Suppressor macrophage (primary cell): ENCODE results near the gene GALNTL6.
"Not testable (repeated sequence)": the region's sequence is repeated elsewhere in the genome, so short reads cannot be mapped to it uniquely, and the experiment has no call there.

Experiments used
- DNase-seq, 4 experiments: peaks; one replicate each; pipeline ENCODE4 v3.0.0-alpha.2; 2020 to 2022

The GALNTL6 gene

DNA sequence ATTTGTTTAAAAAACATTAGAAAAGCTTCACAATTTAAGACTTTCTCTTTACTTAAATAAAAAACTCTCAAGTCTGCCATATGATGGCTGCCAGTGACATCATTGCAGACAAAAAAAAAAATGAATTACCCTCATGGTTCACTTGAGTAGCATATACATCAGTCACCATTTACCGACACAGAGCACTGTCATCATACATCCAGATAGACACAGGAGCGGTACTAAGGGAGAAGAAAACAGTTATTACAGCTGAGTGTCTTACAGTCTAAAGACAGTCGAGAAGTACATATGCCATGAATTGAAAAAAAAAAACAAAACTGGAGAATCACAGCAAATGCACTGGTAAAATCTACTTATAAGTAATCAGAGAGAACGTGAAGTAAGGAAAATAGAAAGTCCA lies 949.7 kb downstream of the GALNTL6 start:
- no peak for DNase-seq

GRCh38 chr4:172770787-172771186 lies 957.6 kb downstream of the GALNTL6 start:
- no peak for DNase-seq

DNA sequence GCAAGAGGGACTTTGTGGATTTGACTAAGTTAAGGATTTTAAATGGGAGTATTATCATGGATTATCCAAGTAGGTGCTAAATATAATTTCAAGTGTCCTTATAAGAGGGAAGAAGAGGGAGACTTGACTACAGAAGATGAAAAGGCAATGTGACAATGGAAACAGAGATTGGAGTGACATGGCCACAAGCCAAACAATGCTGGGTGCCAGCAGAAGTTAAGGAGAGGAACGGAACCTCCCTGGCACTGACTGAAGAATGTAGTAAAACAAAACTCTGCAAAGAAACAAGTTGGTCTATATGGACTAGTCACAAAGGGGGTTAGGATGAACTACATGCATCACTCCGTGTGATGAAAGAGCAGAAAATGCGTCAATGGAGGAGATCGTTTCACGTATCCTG lies 959.6 kb downstream of the GALNTL6 start:
- DNase-seq: no peak

DNA sequence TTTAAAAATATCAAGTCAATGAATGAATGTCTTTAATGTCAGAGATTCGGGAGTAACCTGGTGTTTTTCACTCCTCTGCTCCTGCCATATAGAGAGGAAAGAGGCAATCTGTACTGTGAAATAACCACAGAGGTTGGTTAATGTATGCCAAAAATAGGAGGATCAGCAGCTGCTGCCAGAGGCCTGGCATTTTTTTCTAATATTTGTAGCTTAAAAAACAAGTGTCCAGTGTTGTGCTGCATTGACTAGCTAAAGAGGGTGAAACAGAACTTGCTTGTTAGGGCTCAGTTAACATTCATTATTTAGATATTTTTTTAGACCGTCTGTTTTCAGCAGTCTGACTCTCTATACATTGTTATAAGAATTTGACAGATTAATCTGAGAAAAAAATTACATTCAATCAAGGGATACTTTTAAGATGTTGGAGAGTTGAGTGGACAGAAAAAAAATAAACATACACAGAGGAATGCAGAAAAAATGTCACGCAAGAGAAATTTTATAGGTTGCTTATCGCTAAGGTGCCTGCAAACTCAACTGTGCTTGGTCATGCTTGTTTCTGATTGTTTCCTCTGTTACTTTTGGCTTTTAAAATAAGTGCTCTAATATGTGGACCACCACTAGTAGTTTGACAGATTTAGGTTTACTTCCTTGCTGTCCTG lies 963.1 kb downstream of the GALNTL6 start:
- no peak for DNase-seq

DNA sequence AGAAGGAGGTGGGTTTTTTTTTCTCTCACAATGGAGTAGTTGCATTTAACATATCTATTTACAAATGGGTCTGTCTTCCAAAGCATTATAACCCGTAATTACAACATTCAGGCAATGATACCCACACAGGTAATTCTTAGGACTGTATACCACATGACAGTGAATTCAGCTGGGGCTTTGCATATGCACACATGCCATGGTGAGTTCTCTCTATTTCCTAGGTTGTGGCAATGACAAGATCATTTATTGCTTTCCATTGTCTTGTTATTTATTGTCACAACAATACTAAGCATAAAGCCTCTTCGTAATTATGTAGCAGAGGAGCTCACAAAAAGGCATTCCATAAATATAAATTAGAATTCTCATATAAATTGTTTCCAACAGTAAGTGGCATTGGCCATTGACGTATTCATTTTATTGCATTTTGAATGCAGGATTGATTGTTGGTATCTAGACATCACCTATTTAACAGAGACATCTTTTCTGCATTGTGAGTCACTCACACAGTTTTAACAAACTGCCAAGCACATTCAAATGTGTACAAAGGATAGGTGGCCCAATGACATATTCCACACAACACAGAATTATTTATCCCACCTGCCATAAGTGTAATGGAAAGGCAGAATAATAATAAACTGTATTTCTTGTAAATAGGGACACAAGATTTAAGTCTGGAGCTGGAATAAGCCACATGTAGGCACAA lies 964.7 kb downstream of the GALNTL6 start:
- DNase-seq: no peak

- DNase-seq: peak; percentile 22 to 50 (median 36)
Measured at GRCh38 chr4:172778583-172778982, 965.4 kb downstream of the GALNTL6 start.

GRCh38 chr4:172780566-172781081 lies 967.4 kb downstream of the GALNTL6 start:
- DNase-seq: peak in 3 of 4 experiments; percentile 14 to 37 (median 35)

DNA sequence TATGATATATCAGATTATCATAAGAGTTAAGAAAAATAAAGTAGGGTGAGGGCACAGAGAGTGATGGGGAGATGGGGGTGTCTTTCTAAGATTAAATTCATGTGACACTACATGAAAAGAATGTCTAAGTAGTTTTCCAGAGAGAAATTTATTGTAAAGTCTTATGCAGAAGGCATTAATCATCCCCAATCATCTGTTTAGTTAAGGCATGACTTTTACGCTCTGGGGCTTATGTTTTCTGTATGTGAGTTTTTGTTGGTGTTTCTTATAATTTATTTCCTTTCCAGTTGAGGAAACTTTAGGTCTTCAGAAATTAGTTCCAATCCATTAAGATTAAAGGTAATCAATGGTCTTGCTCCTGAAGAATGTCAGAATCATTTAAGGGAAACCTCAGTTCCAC lies 972.4 kb downstream of the GALNTL6 start:
- DNase-seq: no peak

GRCh38 chr4:172786039-172786792 lies 973.0 kb downstream of the GALNTL6 start:
- DNase-seq: peak; percentile 28 to 64 (median 60)

DNA sequence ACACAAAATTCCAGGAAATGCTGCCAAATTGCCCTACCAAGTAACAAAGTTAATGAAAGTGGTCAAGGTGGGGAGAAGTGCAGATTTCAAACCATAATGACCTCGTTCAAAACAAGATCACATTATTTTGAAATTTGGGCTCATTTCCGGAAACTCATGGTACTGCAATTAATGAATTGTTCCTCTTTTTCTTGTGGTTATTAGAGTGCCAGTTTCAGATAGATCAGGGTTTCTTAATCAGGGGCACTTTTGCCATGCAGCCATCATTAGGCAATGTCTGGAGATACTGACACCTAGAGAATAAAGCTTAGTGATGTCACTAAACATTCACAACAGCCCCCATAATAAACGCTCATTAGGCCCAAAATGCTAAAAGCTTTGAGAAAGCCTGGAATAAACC lies 973.9 kb downstream of the GALNTL6 start:
- DNase-seq: peak; percentile 18 to 66 (median 52)

- no peak for DNase-seq
Measured at GRCh38 chr4:172791841-172792240, 978.6 kb downstream of the GALNTL6 start.

DNA sequence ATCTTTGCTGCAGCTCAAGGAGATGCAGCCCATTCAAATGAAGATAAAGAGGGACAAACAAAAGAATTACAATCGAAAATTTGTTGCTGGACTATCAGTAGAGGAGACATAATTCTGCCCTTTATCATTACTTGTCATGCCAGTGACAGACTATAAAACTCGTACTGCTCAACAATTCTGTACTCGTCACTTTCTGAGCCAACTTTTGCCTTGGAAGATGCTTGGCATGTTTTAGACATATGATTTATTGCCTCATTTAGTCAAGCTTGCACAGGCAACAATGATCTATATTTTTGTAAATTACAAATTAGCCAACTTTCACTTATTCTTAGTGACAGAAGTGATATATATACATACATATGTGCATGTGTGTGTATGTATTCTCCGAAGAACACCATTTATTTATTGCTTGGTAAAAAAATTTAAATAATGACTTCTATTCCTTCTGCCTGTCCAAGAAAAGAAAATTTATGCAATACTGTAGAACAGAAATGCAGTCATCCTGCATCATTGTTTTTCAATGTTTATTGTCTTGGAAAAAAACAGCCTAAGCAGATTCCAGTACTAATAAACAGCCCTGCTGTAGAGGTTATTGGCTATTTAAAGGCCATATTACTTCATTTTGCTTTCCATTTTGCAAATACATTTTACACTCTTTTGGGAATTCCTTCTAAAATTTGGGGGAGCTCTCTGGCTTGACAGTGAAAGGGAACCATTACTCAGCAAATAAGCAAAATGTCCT lies 980.5 kb downstream of the GALNTL6 start:
- DNase-seq: no peak

- no peak for DNase-seq
Measured at GRCh38 chr4:172794307-172794703, 981.1 kb downstream of the GALNTL6 start.

DNA sequence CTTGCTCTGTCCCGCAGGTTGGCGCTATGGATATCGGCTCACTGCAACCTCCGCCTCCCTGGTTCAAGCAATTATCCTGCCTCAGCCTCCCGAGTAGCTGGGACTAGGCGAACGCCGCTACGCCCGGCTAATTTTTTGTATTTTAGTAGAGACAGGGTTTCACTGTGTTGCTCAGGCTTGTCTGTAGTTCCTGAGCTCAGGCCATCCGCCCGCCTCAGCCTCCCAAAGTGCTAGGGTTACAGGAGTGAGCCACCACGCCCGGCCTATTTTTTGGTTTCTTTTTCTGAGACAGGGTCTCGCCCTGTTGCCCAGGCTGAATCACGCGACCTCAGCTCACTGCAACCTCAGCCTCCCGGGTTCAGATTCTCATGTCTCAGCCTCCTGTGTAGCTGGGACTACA lies 984.1 kb downstream of the GALNTL6 start:
- not testable (repeated sequence) for DNase-seq

DNA sequence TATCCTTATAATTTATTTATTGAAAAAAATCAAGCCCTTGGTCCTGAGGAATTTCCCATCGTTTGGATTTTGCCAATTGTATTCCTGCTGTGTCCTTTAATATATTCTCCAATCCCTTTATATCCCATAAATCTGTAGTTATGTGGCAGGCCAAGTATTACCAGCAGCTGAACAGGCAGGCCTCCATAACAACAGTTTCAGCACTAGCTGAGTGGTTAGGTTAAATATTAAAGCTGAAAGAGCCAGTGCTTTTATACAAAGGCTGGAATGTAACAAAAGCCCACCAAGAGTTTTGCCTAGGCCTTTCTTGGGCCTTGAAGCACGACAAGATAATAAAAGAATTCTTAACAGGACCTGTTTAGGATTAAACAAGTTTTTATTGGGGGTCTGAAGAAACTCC lies 988.8 kb downstream of the GALNTL6 start:
- DNase-seq: no peak

GRCh38 chr4:172806841-172807240 lies 993.6 kb downstream of the GALNTL6 start:
- no peak for DNase-seq

- DNase-seq: no peak
Measured at GRCh38 chr4:172808196-172808595, 995.0 kb downstream of the GALNTL6 start.

DNA sequence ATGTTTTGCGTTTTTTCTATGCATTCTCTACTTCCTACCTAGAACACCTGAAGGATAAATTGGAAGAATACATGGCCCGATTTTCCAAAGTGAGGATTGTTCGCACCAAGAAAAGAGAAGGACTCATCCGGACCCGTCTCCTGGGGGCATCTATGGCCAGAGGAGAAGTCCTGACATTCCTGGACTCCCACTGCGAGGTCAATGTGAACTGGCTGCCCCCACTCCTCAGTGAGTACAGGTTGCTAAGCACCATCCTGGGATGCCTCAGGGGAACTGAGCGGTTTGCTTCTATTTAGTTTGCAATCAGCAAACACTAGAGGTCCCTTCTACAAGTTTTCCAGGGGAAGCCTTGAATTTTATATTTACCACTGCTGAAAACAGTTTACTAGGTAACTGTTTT lies 996.1 kb downstream of the GALNTL6 start:
- DNase-seq: no peak

- DNase-seq: peak in 1 of 4 experiments; percentile 3
Measured at GRCh38 chr4:172813359-172813923, 1000.2 kb downstream of the GALNTL6 start.

DNA sequence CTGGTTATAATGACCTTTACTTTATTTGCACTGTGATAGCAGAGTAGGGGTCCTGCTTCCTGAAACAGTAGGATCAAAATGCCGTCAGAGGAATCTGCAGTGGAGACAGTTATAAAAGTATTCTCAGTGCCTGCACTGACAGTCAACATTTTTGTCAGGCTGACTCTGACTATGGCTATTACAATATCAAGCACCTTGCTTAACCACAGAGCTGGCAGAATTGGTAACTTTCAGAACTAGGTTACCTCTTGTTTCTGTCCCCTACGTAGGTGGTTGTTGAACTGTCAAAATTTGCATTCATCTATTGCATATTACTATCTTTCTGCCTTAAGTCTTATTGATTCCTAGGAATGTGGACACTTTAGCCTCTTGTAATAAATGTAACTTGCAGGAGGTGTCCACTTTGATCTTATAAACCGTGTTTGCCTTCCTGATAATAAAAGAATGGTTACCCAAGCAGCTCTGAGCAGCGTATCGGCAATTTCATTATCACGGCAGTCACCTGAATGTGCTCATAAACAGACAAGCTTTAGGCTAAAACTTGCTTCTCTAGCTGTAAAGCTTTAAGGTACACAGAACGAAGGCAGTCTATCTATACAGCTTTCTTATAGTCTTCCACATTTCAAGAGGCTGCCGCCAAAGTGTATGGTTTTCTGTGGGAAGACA lies 1002.4 kb downstream of the GALNTL6 start:
- no peak for DNase-seq

DNA sequence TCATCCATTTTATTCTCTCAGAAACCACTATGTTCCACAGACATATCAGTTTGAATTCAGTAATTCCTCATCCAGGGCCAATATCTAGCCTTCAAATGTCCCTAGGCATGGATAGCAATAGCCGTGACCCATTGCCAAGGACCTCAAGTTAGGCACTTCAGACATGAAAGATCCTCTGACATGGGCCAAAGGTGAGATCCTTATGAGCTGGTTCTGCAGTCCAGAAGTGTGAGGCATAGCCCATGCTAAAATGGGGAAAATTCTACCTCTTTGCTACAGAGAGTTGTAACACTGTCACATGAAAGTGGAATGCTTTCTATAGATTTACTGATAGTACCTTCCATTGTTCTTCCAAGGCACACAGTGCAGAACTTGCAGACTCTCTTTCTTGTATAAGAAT lies 1005.7 kb downstream of the GALNTL6 start:
- DNase-seq: no peak

- DNase-seq: peak in 2 of 4 experiments; percentile 9 to 29
Measured at GRCh38 chr4:172819353-172819752, 1006.1 kb downstream of the GALNTL6 start.
